Gastrocnemius medialis (tissue), 4 donors: ENCODE measurements around the gene MEGF10.

Experiments
- POLR2A ChIP-seq, 2 donors: fragments of 450-650 bp; IDR thresholded peaks; one replicate each; pipeline ENCODE4 v1.6.1; 2017; ENCODE audit warnings: antibody characterized with exemption in 2 of 2, mild to moderate bottlenecking in 2 of 2, moderate library complexity in 2 of 2
- TF ChIP-seq, protein P1 (sequence below), 5 experiments: fragments of 450-650 bp in 3 of 5; fragments of 200-600 bp in 2 of 5; sonication (generic) in 2 of 5; IDR thresholded peaks in 4 of 5; conservative IDR thresholded peaks in 1 of 5; 1 replicate in 4 of 5; 2 replicates in 1 of 5; pipeline ENCODE4 v1.5.1; 2016 to 2019; ENCODE audit warnings: antibody characterized with exemption in 5 of 5, mild to moderate bottlenecking in 3 of 5, moderate library complexity in 3 of 5

DNA sequence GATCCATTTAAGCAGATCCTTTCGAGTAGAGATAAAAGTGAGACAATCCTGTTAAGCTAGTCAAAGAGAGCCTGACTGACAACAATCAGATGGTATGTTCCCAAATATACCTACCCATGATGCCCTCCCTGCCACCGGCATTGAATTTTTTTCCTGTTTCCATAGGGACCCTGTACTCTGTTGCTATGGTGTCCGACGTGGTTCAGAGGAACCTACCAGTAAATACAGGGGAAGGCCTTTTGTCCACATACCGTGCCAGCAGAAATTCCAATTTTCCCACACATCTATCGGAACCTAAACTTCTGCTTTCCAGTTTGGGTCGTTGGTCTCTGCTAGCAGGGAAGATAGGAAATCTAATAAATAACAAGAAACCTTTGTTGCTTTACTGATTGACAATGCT is 64.7 kb downstream of the MEGF10 start:
- TF ChIP-seq, protein P1, sequence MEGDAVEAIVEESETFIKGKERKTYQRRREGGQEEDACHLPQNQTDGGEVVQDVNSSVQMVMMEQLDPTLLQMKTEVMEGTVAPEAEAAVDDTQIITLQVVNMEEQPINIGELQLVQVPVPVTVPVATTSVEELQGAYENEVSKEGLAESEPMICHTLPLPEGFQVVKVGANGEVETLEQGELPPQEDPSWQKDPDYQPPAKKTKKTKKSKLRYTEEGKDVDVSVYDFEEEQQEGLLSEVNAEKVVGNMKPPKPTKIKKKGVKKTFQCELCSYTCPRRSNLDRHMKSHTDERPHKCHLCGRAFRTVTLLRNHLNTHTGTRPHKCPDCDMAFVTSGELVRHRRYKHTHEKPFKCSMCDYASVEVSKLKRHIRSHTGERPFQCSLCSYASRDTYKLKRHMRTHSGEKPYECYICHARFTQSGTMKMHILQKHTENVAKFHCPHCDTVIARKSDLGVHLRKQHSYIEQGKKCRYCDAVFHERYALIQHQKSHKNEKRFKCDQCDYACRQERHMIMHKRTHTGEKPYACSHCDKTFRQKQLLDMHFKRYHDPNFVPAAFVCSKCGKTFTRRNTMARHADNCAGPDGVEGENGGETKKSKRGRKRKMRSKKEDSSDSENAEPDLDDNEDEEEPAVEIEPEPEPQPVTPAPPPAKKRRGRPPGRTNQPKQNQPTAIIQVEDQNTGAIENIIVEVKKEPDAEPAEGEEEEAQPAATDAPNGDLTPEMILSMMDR (IDR thresholded peaks at IDR 0.05 in 4 of 5, conservative IDR thresholded peaks at IDR 0.05 in 1 of 5): no peak
- TF ChIP-seq POLR2A (IDR thresholded peaks at IDR 0.05): no peak
